ENCODE data around the gene ZNF280D. TPM values are rescaled to one million over a fixed set of nuclear protein-coding genes. Genes with fewer than 3 reads are reported as not detected.

The ZNF280D gene
- total RNA-seq, 2 donors from 2014 or later, result 21.3 to 26.1 TPM

GRCh38 chr15:56739474-56739873 is 6.2 kb upstream of the ZNF280D start:
- Mint-ChIP-seq H3K9me3 (no peaks in the 10 kb centered on the region), H3K27me3 (ENCODE audit: low read depth) (peaks cover 22% of the 10 kb centered on the region), H3K36me3 (ENCODE audit: insufficient read depth in 2 of 2) (peaks cover 2 to 4% of the 10 kb centered on the region in 2 donors), H3K4me3 (no peak overlapping the region), H3K4me1 (ENCODE audit: low read depth) (peaks cover 4% of the 10 kb centered on the region), H3K27ac (no peak overlapping the region)
- ATAC-seq (replicated peaks in 1 of 2) (no peak), DNase-seq (no peak)

- ATAC-seq (replicated peaks in 1 of 2), result no peak
- Mint-ChIP-seq H3K4me3 (no peak overlapping the region), H3K36me3 (ENCODE audit: insufficient read depth in 2 of 2) (peaks cover 3 to 7% of the 10 kb centered on the region in 2 donors), H3K9me3 (no peaks in the 10 kb centered on the region), H3K27ac (no peak overlapping the region), H3K27me3 (ENCODE audit: low read depth) (peaks cover 15% of the 10 kb centered on the region), H3K4me1 (ENCODE audit: low read depth) (peaks cover 4% of the 10 kb centered on the region)
- DNase-seq, result no peak
Observed at GRCh38 chr15:56737791-56738190, 4.5 kb upstream of the ZNF280D start.

DNA sequence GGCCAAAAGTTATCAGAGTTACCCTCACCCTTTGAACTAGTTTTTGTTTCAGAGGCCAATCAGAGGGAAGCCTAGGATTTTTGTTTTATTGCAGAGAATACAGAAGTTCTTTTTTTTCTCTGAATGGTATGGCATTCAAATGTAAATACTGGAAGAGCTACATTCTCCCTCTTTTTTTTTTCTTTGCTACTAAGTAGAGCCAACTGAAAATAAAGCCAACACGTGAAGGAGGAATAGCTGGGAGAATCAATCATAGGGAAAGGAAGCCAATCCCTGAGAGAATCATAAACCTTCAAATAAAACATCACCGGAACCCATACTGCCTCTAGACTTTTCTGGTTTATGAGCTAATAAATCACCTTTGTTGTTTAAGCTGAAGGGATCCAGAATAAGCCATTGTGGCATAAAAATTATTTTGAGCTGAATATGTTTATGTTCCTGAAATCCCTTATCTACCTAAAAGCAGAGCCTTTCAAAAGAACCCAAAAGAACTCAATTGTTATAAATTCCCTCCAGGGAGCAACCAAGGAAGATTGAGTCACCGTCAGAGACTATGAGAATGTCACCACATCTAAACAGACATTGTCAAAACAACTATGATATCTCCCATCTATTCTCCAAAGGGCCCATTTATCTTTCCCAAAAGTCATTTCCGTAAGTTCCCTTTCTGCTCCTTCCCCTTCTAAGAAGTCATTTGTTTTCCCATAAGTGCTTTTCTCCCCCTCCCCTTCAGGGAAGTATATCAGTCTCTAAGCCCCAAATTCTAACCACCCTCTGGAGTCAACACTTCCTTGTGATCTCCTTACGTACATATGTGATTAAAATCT is 3.8 kb upstream of the ZNF280D start:
- peaks cover 4% of the 10 kb centered on the region for H3K4me1 Mint-ChIP-seq (ENCODE audit: low read depth)

DNA sequence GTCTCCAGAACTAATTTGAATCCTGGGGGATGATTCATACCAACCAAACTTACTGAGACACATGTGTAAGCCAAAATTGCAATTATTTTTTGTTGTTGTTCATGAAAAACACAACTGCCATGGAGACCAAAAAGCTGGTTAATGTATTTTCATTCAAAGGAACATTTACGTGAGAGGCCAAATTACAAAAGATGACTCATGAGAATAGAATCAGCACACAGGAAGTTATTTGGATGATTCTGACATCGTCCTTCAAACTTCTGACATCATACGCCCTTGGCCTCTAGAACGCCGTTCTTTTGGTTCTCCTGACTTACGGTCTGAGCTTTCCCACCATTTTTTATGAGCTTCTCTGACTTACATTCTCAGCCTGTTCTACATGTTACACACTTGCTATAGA is 3.0 kb upstream of the ZNF280D start:
- Mint-ChIP-seq H3K36me3 (ENCODE audit: insufficient read depth in 2 of 2) (peaks cover 5 to 7% of the 10 kb centered on the region in 2 donors), H3K4me1 (ENCODE audit: low read depth) (peaks cover 9% of the 10 kb centered on the region), H3K9me3 (no peaks in the 10 kb centered on the region), H3K27ac (no peak overlapping the region), H3K4me3 (no peak overlapping the region), H3K27me3 (ENCODE audit: low read depth) (peaks cover 15% of the 10 kb centered on the region)
- DNase-seq (no peak), ATAC-seq (replicated peaks in 1 of 2) (no peak)

More for the DNA sequence above, 3.8 kb upstream of the ZNF280D start:
- no peak overlapping the region for H3K4me3 Mint-ChIP-seq
- H3K27me3 Mint-ChIP-seq (ENCODE audit: low read depth), result peaks cover 15% of the 10 kb centered on the region
- peaks cover 5 to 7% of the 10 kb centered on the region in 2 donors for H3K36me3 Mint-ChIP-seq (ENCODE audit: insufficient read depth in 2 of 2)
- DNase-seq (no peak), ATAC-seq (replicated peaks in 1 of 2) (no peak)
- no peak overlapping the region for H3K27ac Mint-ChIP-seq
- H3K9me3 Mint-ChIP-seq, result no peaks in the 10 kb centered on the region

DNA sequence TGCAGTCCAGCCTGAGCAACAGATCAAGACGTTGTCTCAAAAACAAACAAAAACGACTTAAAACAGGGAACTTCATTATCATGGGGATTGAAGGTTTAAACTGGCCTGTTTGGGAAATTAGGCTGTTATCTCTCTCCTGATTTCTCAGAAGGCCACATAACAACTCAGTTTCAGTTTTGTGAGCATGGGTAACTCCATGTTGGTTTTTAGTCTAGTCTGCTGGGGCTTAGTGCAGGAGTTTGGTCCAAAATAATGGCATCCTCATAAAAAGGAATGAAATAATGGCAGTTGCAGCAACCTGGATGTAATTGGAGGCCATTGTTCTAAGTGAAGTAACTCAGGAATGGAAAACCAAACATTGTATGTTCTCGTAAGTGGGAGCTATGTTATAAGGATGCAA is 2.3 kb upstream of the ZNF280D start:
- H3K4me1 Mint-ChIP-seq (ENCODE audit: low read depth), result peaks cover 16% of the 10 kb centered on the region
- peaks cover 5 to 7% of the 10 kb centered on the region in 2 donors for H3K36me3 Mint-ChIP-seq (ENCODE audit: insufficient read depth in 2 of 2)
- H3K27ac Mint-ChIP-seq, result no peak overlapping the region
- peaks cover 15% of the 10 kb centered on the region for H3K27me3 Mint-ChIP-seq (ENCODE audit: low read depth)
- DNase-seq, result no peak
- H3K4me3 Mint-ChIP-seq, result no peak overlapping the region
- H3K9me3 Mint-ChIP-seq, result no peaks in the 10 kb centered on the region
- no peak for ATAC-seq (replicated peaks in 1 of 2)

DNA sequence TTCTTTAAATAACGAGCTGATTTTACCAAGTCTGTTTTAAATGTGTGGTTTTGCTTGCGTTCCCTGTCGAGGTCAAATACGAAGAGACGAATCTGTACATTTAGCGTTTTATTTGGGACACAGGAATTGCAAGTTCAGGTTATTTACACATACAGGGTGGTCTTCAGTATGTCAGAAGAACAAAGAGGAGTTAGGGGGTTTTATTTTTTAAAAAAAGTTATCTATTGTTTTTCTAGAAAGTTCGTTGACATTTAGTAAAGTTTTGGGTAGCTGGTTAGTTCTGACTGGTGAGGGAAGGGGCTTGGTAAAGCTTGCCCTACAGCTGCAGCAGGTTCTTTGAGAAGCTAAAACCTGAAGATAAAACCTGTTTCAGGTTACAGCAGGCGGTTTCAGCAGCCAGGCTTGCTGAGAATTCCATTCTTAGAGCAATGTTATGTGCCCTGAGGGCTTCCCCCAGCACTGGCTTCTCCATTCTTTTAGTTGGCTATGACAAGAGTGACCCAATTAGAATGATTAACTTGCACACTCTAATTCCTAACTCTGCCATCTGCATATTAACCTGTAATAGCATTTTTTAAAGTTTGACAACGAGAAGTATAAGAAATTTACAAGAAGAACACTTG is 815 bp upstream of the ZNF280D start:
- DNase-seq, result no peak
- Mint-ChIP-seq H3K4me3 (peak overlapping the region; percentile 44 to 92), H3K27me3 (ENCODE audit: low read depth) (peaks cover 15% of the 10 kb centered on the region), H3K36me3 (ENCODE audit: insufficient read depth in 2 of 2) (peaks cover 5 to 7% of the 10 kb centered on the region in 2 donors), H3K4me1 (ENCODE audit: low read depth) (peaks cover 18% of the 10 kb centered on the region), H3K27ac (peak overlapping the region; percentile 29), H3K9me3 (no peaks in the 10 kb centered on the region)
- no peak for ATAC-seq (replicated peaks in 1 of 2)

DNA sequence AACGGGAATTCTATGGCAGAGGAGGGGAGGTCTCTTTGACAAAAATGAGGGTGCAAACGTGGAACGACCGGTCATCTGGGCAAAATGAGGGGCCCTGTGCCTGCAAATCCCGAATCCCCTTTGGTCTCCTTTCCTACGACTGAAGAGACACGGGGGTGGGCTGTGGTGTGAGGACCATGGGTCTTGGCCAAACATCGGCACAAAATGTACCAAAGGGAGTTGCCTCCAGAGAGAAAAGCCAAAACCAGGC is 498 bp downstream of the ZNF280D start:
- H3K4me3 Mint-ChIP-seq, result peak overlapping the region; percentile 92 to 94
- DNase-seq (no peak), ATAC-seq (replicated peaks in 1 of 2) (no peak)
- H3K36me3 Mint-ChIP-seq (ENCODE audit: insufficient read depth in 2 of 2), result peaks cover 5 to 9% of the 10 kb centered on the region in 2 donors
- peak overlapping the region; percentile 97 for H3K27ac Mint-ChIP-seq
- no peaks in the 10 kb centered on the region for H3K9me3 Mint-ChIP-seq
- H3K4me1 Mint-ChIP-seq (ENCODE audit: low read depth), result peaks cover 18% of the 10 kb centered on the region
- H3K27me3 Mint-ChIP-seq (ENCODE audit: low read depth), result peaks cover 15% of the 10 kb centered on the region

GRCh38 chr15:56732135-56732885 is 999 bp downstream of the ZNF280D start:
- Mint-ChIP-seq H3K4me1 (ENCODE audit: low read depth) (peaks cover 22% of the 10 kb centered on the region), H3K9me3 (no peaks in the 10 kb centered on the region), H3K27me3 (ENCODE audit: low read depth) (peaks cover 15% of the 10 kb centered on the region), H3K4me3 (peak overlapping the region; percentile 92 to 94), H3K36me3 (ENCODE audit: insufficient read depth in 2 of 2) (peaks cover 5 to 11% of the 10 kb centered on the region in 2 donors), H3K27ac (peak overlapping the region; percentile 97)
- DNase-seq (no peak), ATAC-seq (replicated peaks in 1 of 2) (no peak)

GRCh38 chr15:56731548-56731947 is 1.8 kb downstream of the ZNF280D start:
- DNase-seq (no peak), ATAC-seq (replicated peaks in 1 of 2) (no peak)
- Mint-ChIP-seq H3K27me3 (ENCODE audit: low read depth) (peaks cover 15% of the 10 kb centered on the region), H3K9me3 (no peaks in the 10 kb centered on the region), H3K4me3 (peak overlapping the region; percentile 92 to 94), H3K4me1 (ENCODE audit: low read depth) (peaks cover 29% of the 10 kb centered on the region), H3K36me3 (ENCODE audit: insufficient read depth in 2 of 2) (peaks cover 5 to 11% of the 10 kb centered on the region in 2 donors), H3K27ac (peak overlapping the region; percentile 28)

DNA sequence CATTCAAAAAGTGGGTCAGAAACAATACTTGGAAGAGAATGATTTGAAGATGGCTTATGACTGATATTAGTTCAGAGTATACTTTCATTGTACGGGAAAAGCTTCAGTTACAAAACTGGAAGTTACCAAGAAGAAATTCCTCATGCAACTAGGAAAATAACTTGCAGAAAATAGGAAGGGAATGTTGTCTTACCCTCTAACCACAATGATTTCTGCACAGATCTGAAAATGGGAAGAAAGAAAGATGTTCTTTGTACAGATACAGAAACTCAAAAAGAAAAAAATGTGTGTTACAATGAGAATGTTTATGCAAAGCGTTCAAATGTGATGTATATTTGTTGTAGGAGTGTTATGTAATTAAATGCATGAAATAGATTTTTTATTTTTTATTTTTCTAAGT is 3.7 kb downstream of the ZNF280D start:
- Mint-ChIP-seq H3K27ac (no peak overlapping the region), H3K27me3 (ENCODE audit: low read depth) (peaks cover 2% of the 10 kb centered on the region), H3K9me3 (no peaks in the 10 kb centered on the region), H3K36me3 (ENCODE audit: insufficient read depth in 2 of 2) (peaks cover 5 to 7% of the 10 kb centered on the region in 2 donors), H3K4me1 (ENCODE audit: low read depth) (peaks cover 42% of the 10 kb centered on the region), H3K4me3 (peak overlapping the region in 1 of 2 donors; percentile 36)
- DNase-seq (no peak), ATAC-seq (replicated peaks in 1 of 2) (no peak)

GRCh38 chr15:56725386-56725785 is 7.9 kb downstream of the ZNF280D start:
- H3K4me3 Mint-ChIP-seq, result peak overlapping the region; percentile 33 to 51
- H3K27ac Mint-ChIP-seq, result no peak overlapping the region
- no peaks in the 10 kb centered on the region for H3K9me3 Mint-ChIP-seq
- peaks cover 44% of the 10 kb centered on the region for H3K4me1 Mint-ChIP-seq (ENCODE audit: low read depth)
- H3K27me3 Mint-ChIP-seq (ENCODE audit: low read depth), result no peaks in the 10 kb centered on the region
- peaks cover 0 to 3% of the 10 kb centered on the region in 2 donors for H3K36me3 Mint-ChIP-seq (ENCODE audit: insufficient read depth in 2 of 2)
- DNase-seq (no peak), ATAC-seq (replicated peaks in 1 of 2) (no peak)

DNA sequence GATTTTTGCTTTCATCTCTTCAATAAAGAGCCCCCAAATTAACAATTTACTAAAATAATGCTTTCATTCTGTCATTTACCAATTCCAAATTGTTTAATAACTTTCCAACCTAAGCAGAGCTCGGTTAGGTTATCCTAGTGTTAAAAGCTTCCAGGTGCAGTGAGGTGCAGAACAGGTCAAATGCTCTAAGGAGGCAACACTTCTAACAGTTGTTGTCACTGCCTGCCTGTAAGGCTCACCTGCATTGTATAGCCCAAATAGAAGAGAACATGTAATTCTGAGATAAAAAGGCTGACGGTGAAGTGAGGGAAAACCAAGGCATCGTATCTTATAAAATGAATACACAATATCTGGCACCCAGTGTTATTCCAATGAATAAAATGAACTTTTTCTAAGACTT is 9.1 kb downstream of the ZNF280D start:
- Mint-ChIP-seq H3K27me3 (ENCODE audit: low read depth) (no peaks in the 10 kb centered on the region), H3K4me3 (peak overlapping the region; percentile 19 to 32), H3K27ac (no peak overlapping the region), H3K36me3 (ENCODE audit: insufficient read depth in 2 of 2) (peaks cover 1 to 3% of the 10 kb centered on the region in 2 donors), H3K9me3 (no peaks in the 10 kb centered on the region), H3K4me1 (ENCODE audit: low read depth) (peaks cover 54% of the 10 kb centered on the region)
- ATAC-seq (replicated peaks in 1 of 2), result no peak
- no peak for DNase-seq

DNA sequence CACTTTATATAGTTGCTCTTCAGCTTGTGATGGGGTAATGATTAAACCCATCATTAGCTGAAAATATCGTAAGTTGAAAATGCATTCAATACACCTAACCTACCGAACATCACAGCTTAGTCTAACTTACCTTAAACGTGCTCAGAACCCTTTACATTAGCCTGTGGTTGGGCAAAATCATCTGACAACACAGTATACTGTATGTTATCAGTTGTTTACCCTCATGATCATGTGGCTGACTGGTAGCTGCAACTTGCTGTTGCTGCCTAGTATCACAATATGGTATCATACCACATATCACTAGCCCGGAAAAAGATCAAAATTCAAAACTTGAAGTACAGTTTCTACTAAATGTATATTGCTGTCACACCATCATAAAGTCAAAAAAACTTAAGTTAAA is 9.5 kb downstream of the ZNF280D start:
- Mint-ChIP-seq H3K27me3 (ENCODE audit: low read depth) (no peaks in the 10 kb centered on the region), H3K4me1 (ENCODE audit: low read depth) (peaks cover 59% of the 10 kb centered on the region), H3K36me3 (ENCODE audit: insufficient read depth in 2 of 2) (peaks cover 1 to 2% of the 10 kb centered on the region in 2 donors), H3K9me3 (no peaks in the 10 kb centered on the region), H3K27ac (no peak overlapping the region), H3K4me3 (no peak overlapping the region)
- no peak for ATAC-seq (replicated peaks in 1 of 2)
- DNase-seq, result no peak
